ENCODE measurements around the gene NOS3.

DNA sequence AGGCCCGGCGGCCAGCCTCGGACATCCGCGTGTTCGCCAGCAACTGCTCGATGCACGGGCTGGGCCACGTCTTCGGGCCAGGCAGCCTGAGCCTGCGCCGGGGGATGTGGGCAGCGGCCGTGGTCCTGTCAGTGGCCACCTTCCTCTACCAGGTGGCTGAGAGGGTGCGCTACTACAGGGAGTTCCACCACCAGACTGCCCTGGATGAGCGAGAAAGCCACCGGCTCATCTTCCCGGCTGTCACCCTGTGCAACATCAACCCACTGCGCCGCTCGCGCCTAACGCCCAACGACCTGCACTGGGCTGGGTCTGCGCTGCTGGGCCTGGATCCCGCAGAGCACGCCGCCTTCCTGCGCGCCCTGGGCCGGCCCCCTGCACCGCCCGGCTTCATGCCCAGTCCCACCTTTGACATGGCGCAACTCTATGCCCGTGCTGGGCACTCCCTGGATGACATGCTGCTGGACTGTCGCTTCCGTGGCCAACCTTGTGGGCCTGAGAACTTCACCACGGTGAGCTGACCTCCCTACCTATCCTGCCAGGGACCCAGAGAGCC, 58.2 kb downstream of the NOS3 start:
- TF ChIP-seq, protein P1, sequence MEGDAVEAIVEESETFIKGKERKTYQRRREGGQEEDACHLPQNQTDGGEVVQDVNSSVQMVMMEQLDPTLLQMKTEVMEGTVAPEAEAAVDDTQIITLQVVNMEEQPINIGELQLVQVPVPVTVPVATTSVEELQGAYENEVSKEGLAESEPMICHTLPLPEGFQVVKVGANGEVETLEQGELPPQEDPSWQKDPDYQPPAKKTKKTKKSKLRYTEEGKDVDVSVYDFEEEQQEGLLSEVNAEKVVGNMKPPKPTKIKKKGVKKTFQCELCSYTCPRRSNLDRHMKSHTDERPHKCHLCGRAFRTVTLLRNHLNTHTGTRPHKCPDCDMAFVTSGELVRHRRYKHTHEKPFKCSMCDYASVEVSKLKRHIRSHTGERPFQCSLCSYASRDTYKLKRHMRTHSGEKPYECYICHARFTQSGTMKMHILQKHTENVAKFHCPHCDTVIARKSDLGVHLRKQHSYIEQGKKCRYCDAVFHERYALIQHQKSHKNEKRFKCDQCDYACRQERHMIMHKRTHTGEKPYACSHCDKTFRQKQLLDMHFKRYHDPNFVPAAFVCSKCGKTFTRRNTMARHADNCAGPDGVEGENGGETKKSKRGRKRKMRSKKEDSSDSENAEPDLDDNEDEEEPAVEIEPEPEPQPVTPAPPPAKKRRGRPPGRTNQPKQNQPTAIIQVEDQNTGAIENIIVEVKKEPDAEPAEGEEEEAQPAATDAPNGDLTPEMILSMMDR (IDR thresholded peaks at IDR 0.05; ENCODE audit: insufficient read depth, low read depth, low read length): no peak
- no peak for TF ChIP-seq EZH2 (IDR thresholded peaks at IDR 0.05; ENCODE audit: insufficient read depth, low read length)

All from astrocyte (in vitro differentiated cells and primary cell).